HT1080 (cell line): ENCODE measurements around the gene CLCC1. TPM values are rescaled to one million over a fixed set of nuclear protein-coding genes. Genes with fewer than 3 reads are reported as not detected.

Source experiments
- DNase-seq: peaks from one replicate; pipeline ENCODE4 v3.0.0-alpha.2; 2015; ENCODE audit warnings: low read depth
- small RNA-seq: library from RNA; depleted of rRNA; stranded (forward); fragments of <200 nt; gene quantifications from one replicate; pipeline ENCODE3, GENCODE V24; 2014
- total RNA-seq: library from RNA; depleted of rRNA; stranded (reverse); fragments of >200 nt; shearing (Covaris generic); gene quantifications from 2 replicates; pipeline ENCODE4 v1.2.3, GENCODE V29; 2014; rRNA removed

The CLCC1 gene
- total RNA-seq, 1 experiment from 2014 or later: 22.7 TPM

DNA sequence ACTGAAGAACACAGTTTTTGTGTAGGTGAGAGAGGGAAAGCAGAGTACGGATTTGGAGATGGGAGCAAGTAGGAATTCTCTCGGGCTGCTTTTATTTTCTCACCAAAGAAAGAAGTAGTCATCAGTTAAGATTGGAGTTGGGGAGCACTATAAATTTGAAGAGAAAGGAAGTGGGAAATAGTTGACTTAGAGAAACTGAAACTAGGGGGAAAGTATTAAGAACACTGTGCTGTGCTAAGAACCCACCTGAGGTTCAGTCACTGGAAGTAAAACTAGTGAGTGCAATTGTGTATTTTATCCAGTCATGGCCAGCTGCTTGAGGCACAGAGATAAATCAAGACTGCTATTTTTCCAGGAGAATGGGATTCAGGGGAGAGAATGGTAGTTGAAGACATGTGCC lies 37.4 kb downstream of the CLCC1 start:
- DNase-seq: no peak

DNA sequence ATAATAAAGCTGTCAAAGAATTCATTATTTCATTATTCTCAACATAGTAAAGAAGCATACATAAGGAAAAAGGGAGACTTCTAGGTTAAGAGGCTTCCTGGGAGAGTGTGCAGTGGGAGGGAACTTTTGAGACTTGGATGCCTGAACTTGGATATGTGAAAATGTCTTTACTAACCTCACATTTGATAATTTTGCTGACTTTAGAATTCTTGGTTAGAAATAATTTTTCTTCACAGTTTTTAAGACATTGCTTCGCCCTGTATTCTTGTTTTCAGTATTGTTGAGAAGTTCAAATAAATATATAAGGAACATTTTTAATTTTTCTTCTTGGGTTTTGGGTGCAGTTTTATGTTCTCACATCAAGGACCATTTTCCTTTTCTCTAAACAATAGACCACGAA lies 46.5 kb downstream of the CLCC1 start:
- DNase-seq: no peak

Small RNA genes within 50 kb of the gene (small RNA-seq; reads per million reads assigned to genes)
- gene BX679664.2: not detected

Other genes starting within 250 kb of the CLCC1 start
- gene STXBP3, start 216.8 kb downstream of the CLCC1 start, total RNA-seq: 20.5 and 22.2 TPM in 2 replicates
- gene AKNAD1, start 106.4 kb downstream of the CLCC1 start, total RNA-seq: 2.7 and 5.0 TPM in 2 replicates
- 28.8 and 34.1 TPM in 2 replicates for gene GPSM2, start 86.5 kb downstream of the CLCC1 start, total RNA-seq
- gene WDR47, start 78.6 kb upstream of the CLCC1 start, total RNA-seq: 9.2 and 16.6 TPM in 2 replicates
- gene TAF13, start 112.5 kb upstream of the CLCC1 start, total RNA-seq: 52.5 and 60.0 TPM in 2 replicates
- 7.5 and 10.6 TPM in 2 replicates for gene TMEM167B, start 127.3 kb upstream of the CLCC1 start, total RNA-seq
- 0.73 and 1.3 TPM in 2 replicates for gene ELAPOR1, start 150.6 kb upstream of the CLCC1 start, total RNA-seq